Thyroid gland (tissue), 4 donors: ENCODE measurements around the gene CIITA. TPM values are rescaled to one million over a fixed set of nuclear protein-coding genes. Genes with fewer than 3 reads are reported as not detected.

Experiments used
- DNase-seq, 2 donors: peaks; one replicate each; pipeline ENCODE4 v3.0.0-alpha.2; 2019
- H3K27ac ChIP-seq, 3 donors: fragments of 200-600 bp; sonication (generic); 1 replicate in 2 of 3; 2 replicates in 1 of 3; pipeline ENCODE4 v1.5.1; 2016 to 2019; ENCODE audit warnings: mild to moderate bottlenecking in 1 of 3, moderate library complexity in 1 of 3
- H3K27me3 ChIP-seq: fragments of 200-600 bp; sonication (generic); one replicate; pipeline ENCODE4 v1.5.1; 2019
- H3K36me3 ChIP-seq, 2 donors: fragments of 200-600 bp; sonication (generic); one replicate each; pipeline ENCODE4 v1.5.1; 2016 to 2019
- H3K4me1 ChIP-seq, 2 donors: fragments of 200-600 bp; sonication (generic); one replicate each; pipeline ENCODE4 v1.5.1; 2017 to 2019
- H3K4me3 ChIP-seq, 3 donors: fragments of 200-600 bp; sonication (generic); replicated peaks in 1 of 3; 1 replicate in 2 of 3; 2 replicates in 1 of 3; pipeline ENCODE4 v1.5.1; 2016; ENCODE audit warnings: mild to moderate bottlenecking in 1 of 3
- H3K9me3 ChIP-seq: fragments of 200-600 bp; sonication (generic); one replicate; pipeline ENCODE4 v1.5.1; 2017
- CTCF ChIP-seq, 6 experiments: fragments of 200-600 bp in 3 of 6; fragments of 450-650 bp in 3 of 6; sonication (generic) in 3 of 6; IDR thresholded peaks; one replicate each; pipeline ENCODE4 v1.5.1; 2016 to 2019; ENCODE audit warnings: antibody characterized with exemption in 6 of 6, mild to moderate bottlenecking in 2 of 6, inconsistent platforms in 1 of 6, moderate library complexity in 1 of 6
- POLR2A ChIP-seq, 2 donors: fragments of 450-650 bp; IDR thresholded peaks; one replicate each; pipeline ENCODE4 v1.6.1; 2017; ENCODE audit warnings: antibody characterized with exemption in 2 of 2, mild to moderate bottlenecking in 2 of 2, moderate library complexity in 1 of 2
- WGBS, 2 donors: methylation state at CpG; one replicate each; pipeline ENCODE4 v1.1.5; 2017; 5-methylcytosine and 5-hydroxymethylcytosine counted together
- intact Hi-C: fragments of 100-400 bp; cut with DNase I; formaldehyde crosslinking; loops from one replicate; pipeline ENCODE4 v1.15.1; 2023
- total RNA-seq, 4 donors: library from RNA; depleted of rRNA; stranded (reverse); fragments of >200 nt; gene quantifications; one replicate each; pipeline ENCODE4 v1.2.3, GENCODE V29; 2016

The CIITA gene
- total RNA-seq, 4 donors from 2014 or later, result 1.8 to 14.3 (median 10.0) TPM

DNA sequence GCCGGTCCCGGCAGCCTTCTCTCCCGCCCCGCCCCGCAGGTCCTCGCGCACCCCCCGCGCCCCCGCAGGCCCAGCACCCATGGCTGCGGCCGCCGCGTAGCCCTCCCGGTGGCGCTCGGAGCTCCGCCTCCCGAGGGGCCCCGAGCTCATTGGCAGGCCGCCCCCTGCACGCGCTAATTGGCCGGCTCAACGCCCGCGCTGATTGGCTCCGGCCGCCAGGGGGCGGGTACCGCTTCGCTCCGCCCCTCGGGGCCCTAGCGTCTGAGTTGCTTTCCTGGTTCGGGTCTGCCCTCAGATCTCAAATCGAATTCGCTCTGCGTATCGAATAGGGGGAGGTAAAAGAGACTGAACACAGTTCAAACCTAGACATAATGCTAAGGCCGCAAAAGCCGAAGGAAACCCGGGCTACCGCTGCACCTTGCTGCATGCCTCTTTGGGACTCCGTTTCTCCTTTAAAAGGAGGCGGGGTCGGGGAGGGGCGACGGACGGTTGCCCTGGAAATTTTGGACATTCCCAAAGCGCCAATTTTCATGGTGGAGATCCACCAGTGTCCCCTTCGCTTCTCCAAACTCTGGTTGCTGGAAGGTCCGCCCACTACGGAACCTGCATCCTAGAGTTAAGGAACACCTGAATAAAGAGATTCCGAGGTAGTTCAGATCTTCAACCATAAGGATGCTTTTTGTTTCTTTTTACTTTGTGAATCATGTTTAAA, 65.5 kb downstream of the CIITA start, which contains the start of gene DEXI:
Gene DEXI, minus strand, starts transcription at position 117 of the 712 bp plus-strand sequence. CDS start 463 bp downstream, outside the sequence.
- H3K4me1 ChIP-seq, result peaks cover 72 to 77% of the 10 kb centered on the region in 2 donors
- H3K4me3 ChIP-seq, result peak within 1 kb of the TSS; percentile 46 to 85 (median 56)
- H3K27me3 ChIP-seq, result no peaks in the 10 kb centered on the region
- H3K9me3 ChIP-seq, result no peaks in the 10 kb centered on the region
- peak within 1 kb of the TSS; percentile 67 to 88 (median 88) for H3K27ac ChIP-seq
- H3K36me3 ChIP-seq, result no peaks in the 10 kb centered on the region
- DNase-seq, result peak; percentile 96
- peak in 1 of 6 experiments; percentile 11 for TF ChIP-seq CTCF (IDR thresholded peaks at IDR 0.05)
- peak in 1 of 2 donors; percentile 79 for TF ChIP-seq POLR2A (IDR thresholded peaks at IDR 0.05)
- intact Hi-C loops, result no loop called here
- WGBS, 2 donors, result 8 to 9% methylated on average over 22 to 28 of the region's 55 CpGs

- Histone ChIP-seq H3K4me3 (peak overlapping the region in 1 of 3 donors; percentile 85), H3K27ac (peak overlapping the region; percentile 67 to 88 (median 88)), H3K27me3 (no peaks in the 10 kb centered on the region), H3K4me1 (peaks cover 67 to 73% of the 10 kb centered on the region in 2 donors), H3K36me3 (no peaks in the 10 kb centered on the region), H3K9me3 (no peaks in the 10 kb centered on the region)
- WGBS, 2 donors, result 53 to 67% methylated on average over 7 of the region's 7 CpGs
- no peak for DNase-seq
- TF ChIP-seq CTCF (IDR thresholded peaks at IDR 0.05) (no peak), POLR2A (IDR thresholded peaks at IDR 0.05) (no peak)
- intact Hi-C loops, result no loop called here
Observed at GRCh38 chr16:10943064-10943353, 66.0 kb downstream of the CIITA start.

DNA sequence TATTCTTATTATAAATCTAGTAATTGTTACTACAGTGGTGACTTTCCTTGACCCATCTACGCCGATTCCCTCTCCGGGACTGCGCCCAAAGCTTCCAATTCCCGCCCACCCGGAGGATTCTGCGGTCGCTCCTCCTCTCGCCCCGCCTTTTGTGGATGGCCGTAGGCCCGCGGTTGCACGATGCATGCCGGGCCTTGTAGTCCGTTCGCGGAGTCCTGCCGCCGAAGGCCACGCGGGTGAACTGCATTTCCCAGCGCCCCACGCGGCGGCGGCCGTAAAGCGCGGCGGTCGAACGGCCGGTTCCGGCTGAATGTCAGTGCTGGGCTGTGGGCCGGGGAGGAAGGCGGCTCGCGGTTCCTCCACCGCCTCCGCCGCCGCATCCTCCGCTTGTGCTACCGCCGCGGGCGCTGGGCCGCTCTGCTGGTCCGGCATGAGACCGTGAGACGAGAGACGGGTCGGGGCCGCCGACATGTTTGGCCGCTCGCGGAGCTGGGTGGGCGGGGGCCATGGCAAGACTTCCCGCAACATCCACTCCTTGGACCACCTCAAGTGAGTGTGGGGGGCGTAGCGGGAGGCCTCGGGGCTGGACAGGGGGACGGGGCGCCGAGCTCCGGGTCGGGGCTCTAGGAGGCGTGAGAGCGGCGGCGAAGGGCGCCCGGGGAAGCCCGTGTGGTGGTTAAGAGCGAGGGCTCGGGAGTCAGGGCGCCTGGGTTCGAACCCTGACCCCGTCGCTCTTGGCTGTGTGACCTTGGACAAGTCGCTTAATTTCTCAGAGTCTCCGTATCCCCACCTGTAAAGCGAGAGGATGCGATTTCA, 67.5 kb downstream of the CIITA start, which contains the start of gene CLEC16A:
Gene CLEC16A, plus strand, starts transcription at position 316 of the 816 bp plus-strand sequence. Its CDS starts 154 bp downstream, at position 470.
- peak within 1 kb of the TSS; percentile 67 to 88 (median 88) for H3K27ac ChIP-seq
- H3K4me1 ChIP-seq, result peaks cover 54 to 62% of the 10 kb centered on the region in 2 donors
- H3K36me3 ChIP-seq, result no peaks in the 10 kb centered on the region
- WGBS, 2 donors, result 1 to 2% methylated on average over 35 to 47 of the region's 86 CpGs
- no peaks in the 10 kb centered on the region for H3K27me3 ChIP-seq
- TF ChIP-seq POLR2A (IDR thresholded peaks at IDR 0.05) (peak in 1 of 2 donors; percentile 90), CTCF (IDR thresholded peaks at IDR 0.05) (peak in 1 of 6 experiments; percentile 43)
- peak; percentile 98 to 99 for DNase-seq
- peak within 1 kb of the TSS; percentile 48 to 96 (median 90) for H3K4me3 ChIP-seq
- no peaks in the 10 kb centered on the region for H3K9me3 ChIP-seq
- intact Hi-C loops, result no loop called here

DNA sequence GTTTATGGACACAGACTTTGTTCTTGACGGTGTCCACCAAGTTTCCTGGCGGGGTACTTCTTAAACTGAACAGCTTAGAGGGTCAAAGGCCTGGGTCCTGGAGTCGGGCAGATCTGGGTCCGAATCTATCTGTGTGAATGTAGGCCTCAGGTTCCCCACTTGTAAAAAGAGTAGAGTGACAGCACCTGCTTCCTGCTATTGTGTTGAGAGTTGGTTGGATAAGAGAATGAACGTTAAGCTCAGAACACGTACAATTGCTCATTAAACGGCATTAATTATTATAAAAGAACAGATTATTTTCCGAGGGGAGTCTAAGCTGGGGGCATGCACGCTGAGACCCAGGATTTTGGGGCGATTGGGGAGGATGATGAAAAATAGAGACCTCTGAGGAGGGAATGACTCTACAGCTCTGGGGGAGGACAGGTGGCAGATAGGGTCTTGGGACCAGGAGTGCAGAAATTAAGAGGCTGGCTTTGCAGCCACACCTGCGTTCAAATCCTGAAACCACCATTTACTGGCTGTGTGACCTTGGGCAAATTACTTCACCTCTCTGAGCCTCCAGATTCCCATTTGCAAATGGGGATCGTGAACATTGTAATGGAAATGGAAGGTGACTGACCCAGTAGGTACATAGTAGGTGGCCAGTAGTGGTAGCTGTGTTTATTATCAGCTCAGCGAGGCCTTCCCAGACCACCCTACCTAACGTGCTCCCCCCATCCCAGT, 68.2 kb downstream of the CIITA start:
- no peaks in the 10 kb centered on the region for H3K27me3 ChIP-seq
- H3K27ac ChIP-seq, result peak overlapping the region in 2 of 3 donors; percentile 52 to 88
- intact Hi-C loops, result no loop called here
- peak overlapping the region; percentile 48 to 96 (median 90) for H3K4me3 ChIP-seq
- no peaks in the 10 kb centered on the region for H3K36me3 ChIP-seq
- TF ChIP-seq CTCF (IDR thresholded peaks at IDR 0.05), result no peak
- no peak for TF ChIP-seq POLR2A (IDR thresholded peaks at IDR 0.05)
- H3K9me3 ChIP-seq, result no peaks in the 10 kb centered on the region
- WGBS, 2 donors, result 36 to 37% methylated on average over 14 of the region's 14 CpGs
- peaks cover 46 to 58% of the 10 kb centered on the region in 2 donors for H3K4me1 ChIP-seq
- no peak for DNase-seq
